LNCAP (cell line): ENCODE results near the gene HDAC11.
A peak's percentile ranks its signal among the peaks of the same experiment; 100 is the strongest.

Experiments used
- CTCF ChIP-seq: fragments of 450-650 bp; IDR thresholded peaks from 2 replicates; pipeline ENCODE4 v1.5.1; 2017; ENCODE audit warnings: mild to moderate bottlenecking

The HDAC11 gene

GRCh38 chr3:13457593-13457992 is 22.5 kb upstream of the HDAC11 start:
- TF ChIP-seq CTCF = no peak

GRCh38 chr3:13459605-13460340 is 20.3 kb upstream of the HDAC11 start:
- TF ChIP-seq CTCF = no peak

- no peak for TF ChIP-seq CTCF
These were observed 19.8 kb upstream of the HDAC11 start for GRCh38 chr3:13460341-13460736.

GRCh38 chr3:13461169-13462124 is 18.7 kb upstream of the HDAC11 start:
- TF ChIP-seq CTCF = peak; percentile 69

GRCh38 chr3:13462125-13462629 is 17.9 kb upstream of the HDAC11 start:
- TF ChIP-seq CTCF = no peak

GRCh38 chr3:13462822-13463221 is 17.3 kb upstream of the HDAC11 start:
- no peak for TF ChIP-seq CTCF

- no peak for TF ChIP-seq CTCF
These were observed 16.3 kb upstream of the HDAC11 start for GRCh38 chr3:13463618-13464400.
